ENCODE measurements around the gene SUSD2.
A peak's percentile ranks its signal among the peaks of the same experiment; 100 is the strongest.

The SUSD2 gene

GRCh38 chr22:24154826-24155225 is 26.5 kb upstream of the SUSD2 start:
- Histone ChIP-seq H3K9me3 (ENCODE audit: insufficient read depth, low read length) (no peaks in the 10 kb centered on the region), H4K20me1 (ENCODE audit: insufficient read depth, low read length) (no peaks in the 10 kb centered on the region; the same call in 1 of the 2 replicates), H2AFZ (ENCODE audit: low read depth, low read length) (no peak overlapping the region), H3K4me2 (ENCODE audit: low read length) (peak overlapping the region; percentile 83), H3K4me3 (ENCODE audit: low read length) (no peak overlapping the region), H3K27me3 (ENCODE audit: low read depth, low read length) (no peaks in the 10 kb centered on the region), H3K79me2 (ENCODE audit: low read length) (no peaks in the 10 kb centered on the region), H3K9ac (ENCODE audit: low read length) (no peak overlapping the region), H3K36me3 (replicated peaks; ENCODE audit: low read depth, low read length) (no peaks in the 10 kb centered on the region), H3K4me1 (ENCODE audit: low read length) (peaks cover 17% of the 10 kb centered on the region), H3K27ac (ENCODE audit: low read length) (no peak overlapping the region)
- TF ChIP-seq EZH2phosphoT487 (IDR thresholded peaks at IDR 0.05; ENCODE audit: low read depth) (no peak), CTCF (IDR thresholded peaks at IDR 0.05; ENCODE audit: low read depth, low read length) (no peak)

GRCh38 chr22:24155627-24156140 is 25.6 kb upstream of the SUSD2 start:
- peak overlapping the region; percentile 58; the same call in 1 of the 2 replicates for H3K27ac ChIP-seq (ENCODE audit: low read length)
- peak overlapping the region; percentile 84 for H3K4me3 ChIP-seq (ENCODE audit: low read length)
- TF ChIP-seq EZH2phosphoT487 (IDR thresholded peaks at IDR 0.05; ENCODE audit: low read depth) (no peak), CTCF (IDR thresholded peaks at IDR 0.05; ENCODE audit: low read depth, low read length) (peak; percentile 74)
- H3K27me3 ChIP-seq (ENCODE audit: low read depth, low read length) = no peaks in the 10 kb centered on the region
- H3K36me3 ChIP-seq (replicated peaks; ENCODE audit: low read depth, low read length) = no peaks in the 10 kb centered on the region
- H3K9me3 ChIP-seq (ENCODE audit: insufficient read depth, low read length) = no peaks in the 10 kb centered on the region
- H3K79me2 ChIP-seq (ENCODE audit: low read length) = no peaks in the 10 kb centered on the region
- peak overlapping the region; percentile 70 for H3K9ac ChIP-seq (ENCODE audit: low read length)
- peak overlapping the region; percentile 83 for H3K4me2 ChIP-seq (ENCODE audit: low read length)
- H4K20me1 ChIP-seq (ENCODE audit: insufficient read depth, low read length) = no peaks in the 10 kb centered on the region; the same call in 1 of the 2 replicates
- H2AFZ ChIP-seq (ENCODE audit: low read depth, low read length) = no peak overlapping the region
- peaks cover 17% of the 10 kb centered on the region for H3K4me1 ChIP-seq (ENCODE audit: low read length)

GRCh38 chr22:24156141-24156912 is 25.0 kb upstream of the SUSD2 start:
- peaks cover 17% of the 10 kb centered on the region for H3K4me1 ChIP-seq (ENCODE audit: low read length)
- H3K27ac ChIP-seq (ENCODE audit: low read length) = peak overlapping the region; percentile 58
- TF ChIP-seq CTCF (IDR thresholded peaks at IDR 0.05; ENCODE audit: low read depth, low read length) (no peak), EZH2phosphoT487 (IDR thresholded peaks at IDR 0.05; ENCODE audit: low read depth) (no peak)

More at GRCh38 chr22:24156141-24156912, 25.0 kb upstream of the SUSD2 start:
- Histone ChIP-seq H3K36me3 (replicated peaks; ENCODE audit: low read depth, low read length) (no peaks in the 10 kb centered on the region), H4K20me1 (ENCODE audit: insufficient read depth, low read length) (no peaks in the 10 kb centered on the region; the same call in 1 of the 2 replicates), H3K79me2 (ENCODE audit: low read length) (no peaks in the 10 kb centered on the region), H3K4me3 (ENCODE audit: low read length) (peak overlapping the region; percentile 84), H3K27me3 (ENCODE audit: low read depth, low read length) (no peaks in the 10 kb centered on the region), H3K9ac (ENCODE audit: low read length) (peak overlapping the region; percentile 70), H3K4me2 (ENCODE audit: low read length) (peak overlapping the region; percentile 83), H3K9me3 (ENCODE audit: insufficient read depth, low read length) (no peaks in the 10 kb centered on the region), H2AFZ (ENCODE audit: low read depth, low read length) (peak overlapping the region; percentile 5; the same call in 1 of the 2 replicates)
